GM21619 (cell line): ENCODE data around the gene MAML1.
A peak's percentile ranks its signal among the peaks of the same experiment; 100 is the strongest.
"Not testable (repeated sequence)": the region's sequence is repeated elsewhere in the genome, so short reads cannot be mapped to it uniquely, and the experiment has no call there.

Source experiments
- ATAC-seq: cut with Tn5 transposase; IDR thresholded peaks from one replicate; pipeline ENCODE4 v1.9.1; 2021; ENCODE audit not compliant: unreplicated experiment

MAML1 gene

GRCh38 chr5:179733772-179734126 lies 1.1 kb downstream of the MAML1 start:
- ATAC-seq: no peak

- ATAC-seq: no peak
Observed at GRCh38 chr5:179734536-179735164, 2.0 kb downstream of the MAML1 start.

GRCh38 chr5:179738742-179739141 lies 6.1 kb downstream of the MAML1 start:
- ATAC-seq: no peak

DNA sequence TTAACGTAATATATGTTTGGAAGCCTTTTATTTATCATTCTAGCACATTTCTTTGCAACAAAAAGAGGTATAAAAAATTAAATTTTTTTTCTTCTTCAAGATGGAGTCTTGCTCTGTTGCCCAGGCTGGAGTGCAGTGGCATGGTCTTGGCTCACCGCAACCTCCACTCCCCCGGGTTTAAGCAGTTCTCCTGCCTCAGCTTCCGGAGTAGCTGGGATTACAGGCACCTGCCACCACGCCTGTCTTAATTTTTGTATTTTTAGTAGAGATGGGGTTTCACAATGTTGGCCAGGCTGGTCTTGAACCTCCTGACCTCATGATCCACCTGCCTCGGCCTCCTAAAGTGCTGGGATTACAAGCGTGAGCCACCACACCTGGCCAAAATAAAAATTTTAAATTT lies 11.5 kb downstream of the MAML1 start:
- ATAC-seq: not testable (repeated sequence)

DNA sequence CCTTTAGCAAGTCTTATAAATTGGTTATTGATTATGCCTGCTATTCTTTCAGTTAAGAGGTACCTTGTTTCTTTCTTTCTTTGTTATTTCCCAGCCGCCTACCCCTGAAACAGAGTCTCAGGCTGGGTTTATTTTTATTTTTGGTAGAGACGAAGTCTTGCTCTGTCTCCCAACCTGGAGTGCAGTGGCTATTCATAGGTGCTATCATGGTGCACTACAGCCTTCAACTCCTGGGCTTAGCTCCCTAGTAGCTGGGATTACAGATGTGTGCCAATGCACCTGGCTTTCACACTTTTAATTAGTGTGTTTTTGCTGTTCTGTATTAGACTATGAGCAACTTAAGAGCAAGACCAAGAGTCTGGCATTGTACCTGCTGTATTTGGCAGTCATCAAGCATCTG lies 14.2 kb downstream of the MAML1 start:
- no peak for ATAC-seq

DNA sequence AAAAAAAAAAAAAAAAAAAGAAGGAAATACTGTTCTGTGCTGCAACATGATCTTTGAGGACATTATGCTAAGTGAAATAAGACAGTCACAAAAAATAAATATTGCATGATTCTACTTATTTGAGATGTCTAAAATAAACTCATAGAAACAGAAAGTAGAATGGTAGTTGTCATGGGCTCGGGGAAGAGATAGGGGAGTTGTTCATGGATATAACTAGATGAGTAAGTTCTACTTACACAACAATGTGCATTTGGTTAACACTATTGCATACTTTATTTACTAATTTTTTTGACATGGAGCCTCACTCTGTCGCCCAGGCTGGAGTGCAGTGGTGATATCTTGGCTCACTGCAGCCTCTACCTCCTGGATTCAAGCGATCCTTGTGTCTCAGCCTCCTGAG lies 15.2 kb downstream of the MAML1 start:
- ATAC-seq: no peak

DNA sequence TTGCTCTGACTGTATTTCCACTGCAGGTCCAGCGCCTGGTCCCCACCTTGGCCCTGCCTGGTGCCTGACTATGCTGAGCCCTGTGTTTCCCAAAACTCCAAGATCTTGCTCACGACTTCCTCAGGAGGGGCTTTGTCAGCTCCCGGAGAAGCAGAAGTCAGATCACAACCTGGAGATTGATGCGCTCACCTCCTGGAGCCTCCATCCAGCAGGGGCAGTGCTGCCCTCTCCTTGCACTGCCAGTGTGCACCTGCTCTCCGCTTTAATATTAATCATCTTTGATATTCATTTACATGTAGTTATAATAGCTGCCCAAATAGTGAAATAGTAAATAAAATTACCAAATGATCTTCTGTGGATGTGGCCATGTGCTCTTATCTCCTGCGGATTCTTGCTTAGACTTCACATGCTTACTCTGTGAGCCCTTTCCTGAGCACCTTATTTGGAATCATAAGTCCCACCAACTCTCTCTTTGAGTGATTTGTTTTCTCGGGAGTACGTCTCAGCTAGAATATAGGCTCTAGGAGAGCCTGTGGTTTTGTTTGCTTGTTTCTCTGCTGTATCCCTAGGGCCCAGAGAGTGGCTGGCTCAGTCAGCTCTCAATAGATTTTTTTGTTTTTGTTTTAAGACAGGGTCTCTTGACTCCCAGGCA lies 17.4 kb downstream of the MAML1 start:
- no peak for ATAC-seq

DNA sequence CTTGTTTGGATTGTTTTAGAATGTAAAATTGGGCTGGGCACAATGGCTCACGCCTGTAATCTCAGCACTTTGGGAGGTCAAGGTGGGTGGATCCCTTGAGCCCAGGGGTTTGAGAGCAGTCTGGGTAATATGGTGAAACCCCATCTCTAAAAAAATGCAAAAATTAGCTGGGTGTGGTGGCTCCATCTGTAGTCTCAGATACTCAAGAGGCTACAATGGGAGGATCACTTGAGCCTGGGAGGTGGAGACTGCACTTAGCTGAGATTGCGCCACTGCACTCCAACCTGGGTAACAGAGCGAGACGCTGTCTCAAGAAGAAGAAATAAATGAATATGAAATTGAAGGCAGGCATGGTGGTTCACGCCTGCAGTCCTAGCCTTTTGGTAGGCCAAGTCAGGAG lies 21.3 kb downstream of the MAML1 start:
- ATAC-seq: no peak

- ATAC-seq: no peak
Observed at GRCh38 chr5:179755022-179755421, 22.4 kb downstream of the MAML1 start.

DNA sequence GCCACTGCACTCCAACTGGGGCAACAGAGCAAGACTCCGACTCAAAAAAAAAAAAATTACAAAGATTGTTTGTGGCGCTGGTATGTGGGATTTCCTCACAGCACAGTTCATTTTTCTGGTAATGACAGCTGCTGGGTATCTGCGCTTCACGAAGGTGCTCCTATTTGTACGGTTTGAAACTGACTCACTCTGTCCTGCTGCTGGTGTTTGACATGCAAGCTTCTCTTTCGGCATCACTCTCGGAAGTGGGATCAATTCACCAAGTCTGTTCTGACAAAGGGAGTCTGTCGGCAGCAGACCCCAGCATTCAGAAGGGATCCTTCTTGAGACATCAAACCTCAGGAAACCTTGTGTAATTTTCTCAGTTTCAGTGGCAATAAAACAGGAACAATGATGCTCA lies 26.3 kb downstream of the MAML1 start:
- no peak for ATAC-seq

GRCh38 chr5:179759581-179760551 lies 27.2 kb downstream of the MAML1 start:
- no peak for ATAC-seq

DNA sequence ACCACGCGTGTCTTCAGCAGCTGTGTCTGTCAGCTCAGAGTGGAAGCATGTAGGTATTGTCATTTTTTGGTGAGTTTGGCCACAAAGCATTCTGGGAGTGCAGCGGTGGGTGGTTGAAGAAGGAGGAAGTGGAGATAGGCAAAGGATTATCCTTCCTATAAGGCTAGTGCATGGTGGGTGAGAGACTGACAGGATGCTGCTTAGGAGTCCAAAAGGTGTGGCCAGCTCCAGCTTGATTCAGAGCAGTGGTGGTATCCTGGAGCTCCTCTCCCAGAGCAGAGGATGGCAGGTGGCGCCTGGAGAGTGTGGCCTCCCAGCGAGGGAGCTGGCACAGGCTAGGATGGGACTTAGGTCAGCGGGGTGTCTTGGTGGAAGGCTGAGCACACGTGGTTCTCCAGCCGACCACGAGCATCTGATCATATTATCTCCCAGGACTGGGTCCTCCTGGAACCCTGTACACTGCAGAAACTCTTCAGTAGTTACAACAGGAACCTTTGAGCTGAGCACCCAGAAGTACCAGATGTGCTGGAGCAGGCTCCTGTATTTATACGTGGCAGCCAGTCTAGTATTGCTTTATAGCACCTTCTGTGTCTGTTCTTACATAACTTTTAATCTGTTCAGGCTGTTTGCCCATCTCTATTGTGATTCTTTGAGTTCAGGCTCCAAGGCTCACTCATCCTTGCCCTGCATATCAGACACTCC lies 29.6 kb downstream of the MAML1 start:
- ATAC-seq: no peak

DNA sequence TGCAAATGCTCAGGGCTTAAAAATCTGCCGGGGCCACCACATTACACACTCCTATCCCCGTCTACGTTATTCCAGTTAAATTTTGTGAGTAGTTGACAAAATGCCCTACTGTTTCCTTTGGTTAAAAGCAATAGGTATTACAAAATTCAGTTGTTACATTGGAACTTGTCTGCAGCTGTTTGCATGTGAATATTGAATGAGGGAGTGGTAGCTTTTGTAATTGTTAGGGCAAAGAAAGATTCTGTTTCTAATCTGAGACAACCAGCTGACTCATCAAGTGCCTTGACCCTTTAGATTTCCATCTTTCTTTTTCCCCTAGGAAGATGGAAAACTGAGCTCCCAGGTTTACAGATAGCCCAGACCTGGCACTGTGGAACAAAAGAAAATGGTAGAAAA lies 30.2 kb downstream of the MAML1 start:
- no peak for ATAC-seq

DNA sequence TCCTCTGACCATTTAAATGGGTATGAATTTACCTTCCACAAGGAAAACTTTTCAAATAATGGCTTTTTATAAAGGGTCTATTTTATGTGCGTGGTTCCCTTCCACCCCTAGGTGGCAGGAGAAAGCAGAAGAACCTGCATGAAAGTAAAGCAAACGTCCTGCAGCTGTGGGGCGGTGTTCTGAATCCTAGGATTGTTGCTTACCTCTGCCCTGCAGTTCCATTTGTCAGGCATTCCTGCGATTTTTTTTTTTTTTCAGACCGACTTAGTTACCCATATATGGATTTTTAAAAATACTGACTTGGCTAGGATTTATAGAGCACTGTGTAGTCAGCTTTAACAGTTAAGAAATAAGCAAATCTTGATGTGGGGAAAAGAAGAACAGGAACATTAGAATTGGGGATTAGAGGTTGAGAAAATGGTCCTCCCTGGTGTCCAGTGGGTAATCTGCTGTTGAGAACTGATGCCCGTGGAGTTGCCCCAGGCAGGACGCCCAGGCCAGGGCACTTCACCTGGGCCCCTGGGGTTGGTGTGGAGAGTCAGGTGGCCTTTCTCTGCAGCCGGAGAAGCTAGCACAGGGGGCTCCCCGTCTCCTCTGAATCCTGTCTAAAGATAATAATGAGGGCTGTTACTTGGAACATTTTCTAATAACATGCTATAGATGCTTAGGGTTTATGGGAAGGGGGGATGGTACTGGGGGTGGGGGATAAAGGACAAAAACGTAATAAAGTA lies 30.8 kb downstream of the MAML1 start:
- ATAC-seq: peak; percentile 59

DNA sequence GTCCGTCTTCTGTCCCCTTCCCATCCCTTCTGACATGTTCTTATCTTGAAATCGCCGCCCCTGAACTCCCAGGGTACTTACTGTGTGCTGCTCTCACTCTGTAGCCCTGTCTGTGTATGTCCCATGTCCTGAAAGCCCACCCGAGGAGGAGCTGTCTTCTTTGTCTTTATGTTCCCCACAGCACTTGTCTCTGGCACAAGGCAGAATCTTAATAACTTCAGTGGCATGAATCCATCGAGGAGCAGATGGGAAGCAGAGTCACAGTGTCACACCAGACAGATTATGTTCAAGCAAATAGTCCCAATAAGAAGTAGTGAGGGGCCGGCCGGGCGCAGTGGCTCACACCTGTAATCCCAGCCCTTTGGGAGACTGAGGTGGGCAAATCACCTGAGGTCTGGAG lies 31.4 kb downstream of the MAML1 start:
- no peak for ATAC-seq

DNA sequence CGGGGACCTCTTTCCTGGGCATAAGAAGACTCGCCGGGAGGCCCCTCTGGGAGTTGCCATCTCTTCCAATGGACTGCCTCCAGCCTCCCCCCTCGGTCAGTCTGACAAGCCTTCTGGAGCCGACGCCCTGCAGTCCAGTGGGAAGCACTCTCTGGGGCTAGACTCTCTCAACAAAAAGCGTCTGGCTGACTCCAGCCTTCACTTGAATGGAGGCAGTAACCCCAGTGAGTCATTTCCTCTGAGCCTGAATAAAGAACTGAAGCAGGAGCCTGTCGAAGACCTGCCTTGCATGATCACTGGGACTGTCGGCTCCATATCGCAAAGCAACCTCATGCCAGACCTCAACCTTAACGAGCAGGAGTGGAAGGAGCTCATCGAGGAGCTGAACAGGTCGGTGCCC lies 32.8 kb downstream of the MAML1 start:
- ATAC-seq: no peak

- no peak for ATAC-seq
Observed at GRCh38 chr5:179766021-179766725, 33.6 kb downstream of the MAML1 start.

DNA sequence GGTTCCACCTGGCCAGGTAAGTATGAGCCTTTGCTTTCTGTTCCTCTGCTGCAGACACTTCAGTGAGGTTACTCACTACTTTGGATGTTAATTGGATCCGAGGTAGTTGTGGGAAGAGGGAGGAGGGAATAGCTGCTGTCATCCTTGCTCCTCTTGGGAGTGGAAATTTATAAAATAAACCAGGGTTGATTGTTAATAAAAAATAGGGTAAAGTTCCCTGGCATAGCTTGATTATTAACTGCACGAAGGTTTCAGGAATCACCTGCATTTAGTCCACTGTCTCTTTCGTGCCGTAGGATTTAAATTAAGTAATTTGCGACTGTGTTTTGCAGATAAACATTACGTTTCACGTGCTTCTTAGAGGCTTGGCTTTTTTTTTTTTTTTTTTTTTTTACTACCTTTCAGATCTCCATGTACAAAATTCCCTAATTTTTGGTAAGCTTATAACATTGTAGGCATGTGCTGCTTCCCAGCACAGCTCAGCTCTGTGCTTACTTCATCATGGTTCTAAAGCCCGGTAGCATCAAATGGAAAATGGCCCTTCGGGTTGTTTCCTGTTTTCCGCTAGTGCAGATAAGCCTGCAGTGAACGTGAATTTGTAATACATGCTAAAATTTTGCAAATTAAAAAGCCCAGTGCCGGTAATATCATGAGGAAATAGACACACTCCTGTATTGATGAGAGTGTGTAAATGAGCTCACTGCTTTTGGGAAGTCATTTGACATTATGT lies 34.3 kb downstream of the MAML1 start:
- ATAC-seq: no peak

- ATAC-seq: no peak
Observed at GRCh38 chr5:179767496-179768100, 35.0 kb downstream of the MAML1 start.
